Hematopoietic multipotent progenitor cell treated with erythropoietin and hydrocortisone succinate and interleukin-3 and kit ligand, for 17 days (in vitro differentiated cells): ENCODE measurements around the gene WDR89.
"Not testable (repeated sequence)": the region's sequence is repeated elsewhere in the genome, so short reads cannot be mapped to it uniquely, and the experiment has no call there.

ENCODE experiments used
- DNase-seq: peaks from one replicate; pipeline ENCODE4 v3.0.0-alpha.2; 2015; ENCODE audit warnings: low spot score

WDR89 gene

DNA sequence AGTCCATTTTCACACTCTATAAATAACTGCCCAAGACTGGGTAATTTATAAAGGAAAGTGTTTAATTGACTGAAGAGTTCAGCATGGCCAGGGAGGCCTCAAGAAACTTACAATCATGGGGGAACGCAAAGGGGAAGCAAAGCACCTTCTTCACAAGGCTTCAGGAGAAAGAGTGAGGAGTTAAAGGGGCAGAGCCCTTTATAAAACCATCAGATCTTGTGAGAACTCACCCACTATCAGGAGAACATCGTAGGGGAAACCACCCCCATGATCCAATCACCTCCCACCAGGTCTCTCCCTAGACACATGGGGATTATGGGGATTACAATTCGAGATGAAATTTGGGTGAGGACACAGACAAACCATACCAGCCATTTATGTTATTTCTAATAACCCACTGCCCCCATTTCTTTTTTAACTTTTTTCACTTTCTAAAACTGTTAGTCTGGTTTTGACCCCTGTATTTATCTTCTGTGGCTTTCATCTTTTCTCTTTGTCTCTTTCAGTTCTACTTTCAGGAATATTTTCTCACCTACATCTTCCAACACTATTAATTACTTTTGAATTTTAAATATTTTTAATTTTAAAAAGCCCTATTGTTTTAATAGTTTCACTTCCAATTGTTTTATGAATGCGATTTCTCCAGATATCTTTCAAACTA lies 44.5 kb downstream of the WDR89 start:
- no peak for DNase-seq

GRCh38 chr14:63594455-63595372 lies 47.0 kb downstream of the WDR89 start:
- no peak for DNase-seq

DNA sequence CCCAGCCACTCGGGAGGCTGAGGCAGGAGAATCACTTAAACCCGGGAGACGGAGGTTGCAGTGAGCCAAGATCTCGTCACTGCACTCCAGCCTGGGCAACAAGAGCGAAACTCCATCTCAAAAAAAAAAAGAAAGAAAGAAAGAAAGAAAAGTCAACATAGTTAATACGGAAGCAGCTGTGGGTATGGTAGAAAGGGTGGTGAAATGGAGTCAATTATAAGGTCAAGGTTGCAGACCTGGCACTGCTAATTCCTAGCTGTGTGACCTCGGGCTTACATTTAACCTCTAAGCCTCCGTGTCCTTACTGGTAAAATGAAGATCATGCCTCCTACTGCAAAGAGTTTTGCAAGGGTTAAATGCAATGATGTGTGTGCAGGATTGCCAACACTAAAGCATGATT lies 58.6 kb downstream of the WDR89 start:
- DNase-seq = not testable (repeated sequence)

DNA sequence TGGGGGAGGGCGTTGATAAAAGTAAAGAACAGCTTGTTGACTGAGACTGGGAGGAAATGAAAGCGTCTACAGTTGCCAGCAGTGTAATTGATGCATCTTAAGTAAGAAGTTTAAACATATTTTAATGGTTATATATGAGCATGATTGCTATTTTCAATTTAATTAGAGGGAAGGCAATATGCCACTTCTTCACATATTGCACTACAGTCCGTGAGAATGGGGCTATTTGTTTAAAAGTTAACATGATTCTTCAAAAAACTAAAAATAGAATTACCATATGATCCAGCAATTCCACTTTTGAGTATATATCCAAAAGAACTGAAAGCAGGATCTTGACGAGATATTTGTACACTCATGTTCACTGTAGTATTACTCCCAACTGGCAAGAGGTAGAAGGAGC lies 60.2 kb downstream of the WDR89 start:
- no peak for DNase-seq

- DNase-seq = no peak
These were observed 63.4 kb downstream of the WDR89 start for GRCh38 chr14:63578300-63578699.

GRCh38 chr14:63573581-63573980 lies 68.1 kb downstream of the WDR89 start:
- no peak for DNase-seq

- DNase-seq = no peak
These were observed 76.2 kb downstream of the WDR89 start for GRCh38 chr14:63565448-63565847.

DNA sequence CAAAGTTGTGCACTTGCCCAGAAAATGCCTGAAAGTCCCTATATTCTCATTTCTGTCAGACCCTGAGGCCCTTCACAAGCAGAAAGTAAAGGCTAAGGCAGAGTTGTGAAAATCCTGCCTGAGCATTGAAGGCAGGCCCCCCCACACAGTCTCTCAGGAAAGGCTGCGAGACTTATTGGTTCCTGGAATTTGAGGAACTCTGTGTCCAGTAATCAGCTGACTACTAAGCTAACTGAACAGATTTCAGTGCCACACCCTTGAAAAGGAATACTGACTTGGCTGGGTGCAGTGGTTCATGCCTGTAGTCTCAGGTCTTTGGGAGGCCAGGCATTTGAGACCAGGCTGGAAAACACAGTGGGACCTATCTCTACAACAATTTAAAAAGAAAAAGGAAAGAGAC lies 77.4 kb downstream of the WDR89 start:
- no peak for DNase-seq

GRCh38 chr14:63563370-63564026 lies 78.2 kb downstream of the WDR89 start:
- no peak for DNase-seq

DNA sequence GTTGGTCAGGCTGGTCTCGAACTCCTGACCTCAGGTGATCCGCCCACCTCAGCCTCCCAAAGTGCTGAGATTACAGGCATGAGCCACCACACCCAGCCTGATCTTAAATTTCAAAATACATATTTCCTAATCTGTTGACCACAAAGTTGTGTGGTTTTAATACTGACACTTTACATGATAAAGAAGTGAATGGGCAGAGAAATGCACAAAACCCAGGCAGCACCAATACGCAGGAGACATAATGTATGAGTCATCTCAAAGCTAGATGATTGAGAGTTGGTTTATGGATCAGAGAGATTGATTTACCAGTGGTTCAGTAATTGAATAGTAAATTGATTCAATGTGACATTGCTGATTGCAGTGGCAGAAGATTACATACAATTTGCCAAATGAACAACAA lies 79.3 kb downstream of the WDR89 start:
- DNase-seq = no peak

- no peak for DNase-seq
These were observed 86.1 kb downstream of the WDR89 start for GRCh38 chr14:63555572-63555971.

- DNase-seq = no peak
These were observed 90.3 kb downstream of the WDR89 start for GRCh38 chr14:63551332-63551731.

DNA sequence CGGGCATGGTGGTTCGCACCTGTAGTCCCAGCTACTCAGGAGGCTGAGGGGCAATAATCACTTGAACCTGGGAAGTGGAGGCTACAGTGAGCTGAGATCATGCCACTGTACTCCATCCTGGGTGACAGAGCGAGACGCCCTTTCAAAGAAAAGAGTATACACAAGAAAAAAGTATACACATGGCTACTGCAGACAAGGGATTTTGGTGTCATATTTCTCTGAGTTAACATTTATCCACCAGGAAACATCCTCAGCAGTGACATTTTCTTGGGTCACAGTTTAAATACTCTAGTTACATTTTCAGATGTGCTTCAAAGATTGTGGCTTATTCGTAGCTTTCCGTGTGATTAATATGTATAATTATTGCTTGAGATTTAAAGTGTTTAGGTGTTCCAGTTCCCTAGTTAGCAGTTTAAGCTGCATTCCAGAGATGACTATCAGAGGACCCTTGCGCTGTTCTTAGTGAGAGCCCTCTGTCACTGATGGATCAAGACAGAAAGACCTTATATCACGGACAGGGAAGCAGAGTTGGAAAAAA lies 93.8 kb downstream of the WDR89 start:
- DNase-seq = no peak
